HG02938 (cell line): ENCODE results near the gene CRAMP1.

Experiments
- ATAC-seq: cut with Tn5 transposase; IDR thresholded peaks from one replicate; pipeline ENCODE4 v1.9.1; 2021; ENCODE audit warnings: mild to moderate bottlenecking, moderate library complexity; ENCODE audit not compliant: unreplicated experiment

The CRAMP1 gene

GRCh38 chr16:1677942-1678499 lies 65.9 kb downstream of the CRAMP1 start, which contains the start of gene JPT2:
Gene JPT2, plus strand, starts transcription at chr16:1678279. Its CDS starts 34 bp downstream, at chr16:1678313.
- peak; percentile 88 for ATAC-seq

GRCh38 chr16:1678500-1679098 lies 66.4 kb downstream of the CRAMP1 start:
- no peak for ATAC-seq

GRCh38 chr16:1680361-1680760 lies 68.2 kb downstream of the CRAMP1 start:
- no peak for ATAC-seq

GRCh38 chr16:1681032-1681431 lies 68.9 kb downstream of the CRAMP1 start:
- no peak for ATAC-seq

- no peak for ATAC-seq
Measured at GRCh38 chr16:1687427-1688316, 75.5 kb downstream of the CRAMP1 start.

- no peak for ATAC-seq
Measured at GRCh38 chr16:1688807-1689560, 76.8 kb downstream of the CRAMP1 start.

- no peak for ATAC-seq
Measured at GRCh38 chr16:1689853-1690252, 77.7 kb downstream of the CRAMP1 start.

- no peak for ATAC-seq
Measured at GRCh38 chr16:1690810-1691209, 78.7 kb downstream of the CRAMP1 start.

- ATAC-seq = no peak
Measured at GRCh38 chr16:1691276-1691675, 79.1 kb downstream of the CRAMP1 start.

GRCh38 chr16:1691956-1692355 lies 79.8 kb downstream of the CRAMP1 start:
- no peak for ATAC-seq

- ATAC-seq = no peak
Measured at GRCh38 chr16:1696863-1697262, 84.7 kb downstream of the CRAMP1 start.

GRCh38 chr16:1698680-1699079 lies 86.5 kb downstream of the CRAMP1 start:
- no peak for ATAC-seq

- no peak for ATAC-seq
Measured at GRCh38 chr16:1700246-1700645, 88.1 kb downstream of the CRAMP1 start.

- ATAC-seq = no peak
Measured at GRCh38 chr16:1701216-1701878, 89.2 kb downstream of the CRAMP1 start.

GRCh38 chr16:1705324-1705687 lies 93.1 kb downstream of the CRAMP1 start:
- peak; percentile 20 for ATAC-seq

GRCh38 chr16:1705688-1706385 lies 93.7 kb downstream of the CRAMP1 start, which contains the start of gene MAPK8IP3:
Gene MAPK8IP3, plus strand, starts transcription at chr16:1706195. Its CDS starts 145 bp downstream, at chr16:1706340.
- peak; percentile 69 for ATAC-seq

GRCh38 chr16:1706386-1707192 lies 94.4 kb downstream of the CRAMP1 start:
- peak; percentile 12 for ATAC-seq

- ATAC-seq = no peak
Measured at GRCh38 chr16:1707193-1707790, 95.1 kb downstream of the CRAMP1 start.
